NCI-H1930 (cell line): ENCODE measurements around the gene PLCH1.

Experiments
- DNase-seq, 2 experiments: peaks; one replicate each; lab custom pipeline; 2025; lab: John Stamatoyannopoulos, UW

Gene PLCH1, protein sequence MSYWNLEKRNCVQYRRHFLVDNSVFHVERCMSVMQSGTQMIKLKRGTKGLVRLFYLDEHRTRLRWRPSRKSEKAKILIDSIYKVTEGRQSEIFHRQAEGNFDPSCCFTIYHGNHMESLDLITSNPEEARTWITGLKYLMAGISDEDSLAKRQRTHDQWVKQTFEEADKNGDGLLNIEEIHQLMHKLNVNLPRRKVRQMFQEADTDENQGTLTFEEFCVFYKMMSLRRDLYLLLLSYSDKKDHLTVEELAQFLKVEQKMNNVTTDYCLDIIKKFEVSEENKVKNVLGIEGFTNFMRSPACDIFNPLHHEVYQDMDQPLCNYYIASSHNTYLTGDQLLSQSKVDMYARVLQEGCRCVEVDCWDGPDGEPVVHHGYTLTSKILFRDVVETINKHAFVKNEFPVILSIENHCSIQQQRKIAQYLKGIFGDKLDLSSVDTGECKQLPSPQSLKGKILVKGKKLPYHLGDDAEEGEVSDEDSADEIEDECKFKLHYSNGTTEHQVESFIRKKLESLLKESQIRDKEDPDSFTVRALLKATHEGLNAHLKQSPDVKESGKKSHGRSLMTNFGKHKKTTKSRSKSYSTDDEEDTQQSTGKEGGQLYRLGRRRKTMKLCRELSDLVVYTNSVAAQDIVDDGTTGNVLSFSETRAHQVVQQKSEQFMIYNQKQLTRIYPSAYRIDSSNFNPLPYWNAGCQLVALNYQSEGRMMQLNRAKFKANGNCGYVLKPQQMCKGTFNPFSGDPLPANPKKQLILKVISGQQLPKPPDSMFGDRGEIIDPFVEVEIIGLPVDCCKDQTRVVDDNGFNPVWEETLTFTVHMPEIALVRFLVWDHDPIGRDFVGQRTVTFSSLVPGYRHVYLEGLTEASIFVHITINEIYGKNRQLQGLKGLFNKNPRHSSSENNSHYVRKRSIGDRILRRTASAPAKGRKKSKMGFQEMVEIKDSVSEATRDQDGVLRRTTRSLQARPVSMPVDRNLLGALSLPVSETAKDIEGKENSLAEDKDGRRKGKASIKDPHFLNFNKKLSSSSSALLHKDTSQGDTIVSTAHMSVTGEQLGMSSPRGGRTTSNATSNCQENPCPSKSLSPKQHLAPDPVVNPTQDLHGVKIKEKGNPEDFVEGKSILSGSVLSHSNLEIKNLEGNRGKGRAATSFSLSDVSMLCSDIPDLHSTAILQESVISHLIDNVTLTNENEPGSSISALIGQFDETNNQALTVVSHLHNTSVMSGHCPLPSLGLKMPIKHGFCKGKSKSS (N-terminal part only)

DNA sequence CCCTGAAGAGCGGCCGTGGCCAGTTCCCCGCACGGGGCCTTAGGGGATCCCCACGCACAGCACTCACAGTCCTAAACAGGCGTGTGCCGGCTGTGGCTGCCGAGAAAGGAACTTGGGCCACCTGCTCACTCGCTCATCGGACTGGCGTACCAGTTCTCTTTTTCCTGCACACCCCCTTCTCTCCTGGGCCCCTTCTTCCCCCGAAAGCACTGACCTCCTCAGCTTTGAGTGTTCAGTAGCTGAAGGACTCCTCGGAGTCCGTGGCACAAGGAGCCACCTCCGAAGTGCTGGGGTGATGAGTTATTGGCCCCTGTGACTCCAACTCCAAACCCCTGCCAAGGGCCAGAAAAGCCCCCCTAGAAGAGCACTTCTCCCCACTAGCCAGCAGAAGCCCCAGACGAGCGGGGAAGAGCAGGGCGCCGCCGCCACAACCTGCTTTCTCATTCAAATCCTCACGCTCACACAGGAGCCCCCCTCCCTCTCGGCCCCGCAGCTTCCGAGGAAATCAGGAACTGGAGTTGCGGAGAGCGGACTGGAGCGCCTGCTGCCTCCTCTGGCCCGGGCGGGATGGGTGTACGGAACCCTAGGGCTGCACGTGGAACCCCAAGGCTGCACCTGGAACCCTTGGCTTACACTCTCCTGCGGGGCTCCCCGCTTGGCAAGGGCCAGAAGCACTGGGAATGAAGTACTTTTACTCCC lies at the start of gene PLCH1:
Gene PLCH1 (minus strand): TSS at position 446 of the 699 bp plus-strand sequence. CDS start 40,847 bp downstream, outside the sequence.
- DNase-seq: peak; percentile 50 to 74

DNA sequence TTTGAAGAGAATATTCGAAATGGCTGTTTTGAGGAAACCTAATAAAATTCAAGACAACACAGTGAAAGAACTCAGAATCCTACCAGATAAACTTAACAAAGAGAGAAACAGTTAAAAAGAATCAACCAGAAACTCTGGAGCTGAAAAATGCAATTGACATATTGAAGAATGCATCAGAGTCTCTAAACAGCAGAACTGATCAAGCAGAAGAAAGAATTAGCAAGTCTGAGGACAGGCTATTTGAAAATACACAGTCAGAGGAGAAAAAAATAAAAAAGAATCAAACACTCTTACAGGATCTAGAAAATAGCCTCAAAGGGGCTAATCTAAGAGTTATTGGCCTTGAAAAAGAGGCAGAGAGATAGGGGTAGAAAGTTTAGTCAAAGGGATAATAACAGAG lies 47.7 kb upstream of the PLCH1 start:
- no peak for DNase-seq

DNA sequence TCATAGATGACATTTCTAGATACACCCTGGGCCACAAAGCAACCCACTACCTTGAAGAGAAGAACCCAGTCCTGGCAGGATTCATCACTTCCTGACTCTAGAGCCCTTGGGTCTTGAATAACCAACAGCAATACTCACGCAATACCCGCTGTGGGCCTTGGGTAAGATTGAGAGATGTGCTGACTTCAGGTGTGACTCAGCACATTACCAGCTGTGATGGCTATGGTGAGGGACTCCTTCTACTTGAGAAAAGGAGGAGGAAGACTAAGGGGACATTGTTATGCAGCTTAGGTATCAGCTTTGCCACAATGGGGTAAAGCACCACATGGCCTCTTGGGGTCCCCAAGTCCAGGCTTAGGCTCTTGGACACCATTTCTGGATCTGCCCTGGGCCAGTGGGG lies 46.3 kb upstream of the PLCH1 start:
- no peak for DNase-seq

DNA sequence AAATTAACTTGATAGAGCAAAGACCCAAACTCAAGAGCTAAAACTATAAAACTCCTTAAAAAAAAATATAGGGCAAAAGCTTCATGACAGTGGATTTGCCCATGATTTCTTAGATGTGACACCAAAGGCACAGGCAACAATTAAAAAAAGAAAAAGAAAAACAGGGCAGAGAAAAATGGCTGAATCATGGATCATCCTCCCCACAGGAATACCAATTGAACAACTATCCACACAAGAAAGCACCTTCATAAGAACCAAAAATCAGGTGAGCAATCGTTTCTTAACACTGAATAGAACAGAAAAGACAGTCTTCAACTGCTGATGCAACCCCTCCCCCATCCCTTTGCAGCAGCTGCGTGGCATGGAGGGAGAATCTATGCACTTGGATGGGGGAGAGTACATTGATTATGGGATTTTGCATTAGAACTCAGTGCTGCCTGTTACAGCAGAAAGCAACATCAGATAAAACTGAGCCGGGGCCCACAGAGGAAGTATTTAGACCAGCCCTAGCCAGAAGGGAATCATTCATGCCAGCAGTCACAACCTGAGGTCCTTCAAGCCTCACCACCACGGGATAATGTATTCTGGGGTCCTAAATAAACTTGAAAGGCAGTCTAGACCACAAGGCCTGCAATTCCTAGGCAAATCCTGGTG lies 45.5 kb upstream of the PLCH1 start:
- DNase-seq: no peak

DNA sequence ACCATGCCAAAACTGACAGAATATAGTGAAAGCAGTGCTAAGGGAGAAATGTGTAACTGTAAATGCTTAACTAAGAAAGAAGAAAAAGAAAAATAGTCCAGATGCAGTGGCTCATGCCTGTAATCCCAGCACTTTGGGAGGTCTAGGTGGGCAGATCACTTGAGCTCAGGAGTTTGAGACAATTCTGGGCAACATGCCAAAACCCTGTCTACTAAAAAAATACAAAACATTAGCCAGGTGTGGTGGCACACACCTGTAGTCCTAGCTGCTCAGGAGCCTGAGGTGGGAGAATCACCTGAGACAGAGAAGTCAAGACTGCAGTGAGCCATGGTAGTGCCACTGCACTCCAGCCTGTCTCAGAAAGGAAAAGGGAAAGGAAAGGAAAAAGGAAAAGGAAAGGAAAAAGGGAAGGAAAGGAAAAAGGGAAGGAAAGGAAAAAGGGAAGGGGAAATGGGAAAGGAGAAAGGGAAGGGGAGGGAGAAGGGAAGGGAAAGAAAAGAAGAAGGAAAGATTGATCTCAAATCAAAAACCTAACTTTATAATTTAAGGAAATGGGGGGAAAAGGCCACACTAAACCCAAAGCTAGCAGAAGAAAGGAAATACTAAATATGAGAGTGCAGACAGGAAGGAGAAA lies 40.9 kb upstream of the PLCH1 start:
- no peak for DNase-seq

DNA sequence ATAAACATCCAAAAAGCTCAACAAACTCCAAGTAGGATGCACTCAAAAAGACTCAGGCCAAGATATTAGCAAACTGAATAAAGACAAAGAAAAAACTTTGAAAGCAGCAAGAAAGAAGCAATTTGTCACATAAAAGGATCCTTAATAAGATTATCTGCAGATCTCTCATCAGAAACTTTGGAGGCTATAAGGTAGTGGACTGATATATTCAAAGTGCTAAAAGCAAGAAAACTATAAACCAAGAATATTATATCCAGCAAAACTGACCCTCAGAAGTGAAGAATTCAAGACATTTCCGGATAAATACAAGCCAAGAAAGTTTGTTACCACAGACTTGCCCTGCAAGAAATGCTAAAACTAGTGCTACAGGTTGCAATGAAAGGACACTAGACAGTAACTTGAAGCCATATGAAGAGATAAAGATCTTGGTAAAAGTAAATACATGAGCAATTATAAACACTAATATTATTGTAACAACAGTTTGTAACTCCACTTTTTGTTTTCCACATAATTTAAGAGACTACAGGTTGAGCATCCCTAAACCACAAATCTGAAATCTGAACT lies 37.6 kb upstream of the PLCH1 start:
- DNase-seq: no peak

DNA sequence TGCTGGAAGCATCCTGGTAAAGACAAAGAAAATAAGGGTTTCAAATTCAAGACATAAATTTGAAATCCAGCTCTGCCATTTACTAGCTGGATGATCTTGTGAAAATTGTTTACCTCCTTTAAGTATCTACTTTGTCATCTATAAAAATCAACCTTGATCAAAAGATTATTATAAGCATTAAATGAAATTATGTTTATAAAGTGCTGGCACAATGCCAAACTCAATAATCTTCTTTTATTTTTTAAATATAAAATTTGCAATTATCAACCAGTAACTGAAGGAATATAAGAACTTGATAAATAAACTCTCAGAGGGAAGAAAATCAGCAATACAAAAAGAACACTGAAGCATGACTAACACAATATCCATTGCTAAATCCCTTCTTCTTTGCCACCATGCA lies 35.4 kb upstream of the PLCH1 start:
- no peak for DNase-seq

DNA sequence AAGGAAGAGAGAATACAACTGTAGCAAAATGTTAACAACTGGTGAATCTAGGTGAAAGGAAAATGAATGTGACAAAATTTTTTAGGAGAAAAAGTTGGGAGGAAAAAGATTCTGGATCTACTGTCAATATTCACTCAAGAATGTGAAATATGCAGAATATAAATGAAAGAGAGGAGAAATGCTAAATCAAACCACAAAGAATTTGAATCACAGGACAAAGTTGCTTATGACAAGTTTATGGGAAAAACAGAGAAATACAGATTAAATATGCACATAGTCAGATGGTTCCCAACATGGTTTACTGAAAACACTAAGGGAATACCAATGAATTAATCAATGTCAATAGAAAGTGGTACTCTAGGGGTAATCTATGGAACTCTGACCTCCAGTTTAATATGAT lies 33.6 kb upstream of the PLCH1 start:
- DNase-seq: no peak

DNA sequence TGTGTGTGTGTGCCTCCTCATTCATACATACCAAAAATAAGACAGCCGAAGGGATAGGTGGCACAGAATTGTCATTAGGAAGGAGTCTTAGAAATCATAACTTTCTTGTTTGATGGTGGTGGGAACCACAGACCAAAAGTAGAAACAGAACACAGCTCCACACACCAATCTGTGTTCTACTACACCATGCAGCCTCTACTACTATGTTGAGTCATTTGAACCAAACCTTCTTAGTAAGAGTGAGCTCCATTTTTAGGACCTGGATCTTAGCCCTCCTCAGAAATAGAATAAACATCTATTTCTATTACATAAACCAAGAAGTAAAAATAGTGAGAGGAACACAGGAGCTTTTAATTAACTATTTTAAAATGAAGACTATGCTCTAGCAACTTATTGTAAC lies 27.9 kb upstream of the PLCH1 start:
- DNase-seq: no peak

DNA sequence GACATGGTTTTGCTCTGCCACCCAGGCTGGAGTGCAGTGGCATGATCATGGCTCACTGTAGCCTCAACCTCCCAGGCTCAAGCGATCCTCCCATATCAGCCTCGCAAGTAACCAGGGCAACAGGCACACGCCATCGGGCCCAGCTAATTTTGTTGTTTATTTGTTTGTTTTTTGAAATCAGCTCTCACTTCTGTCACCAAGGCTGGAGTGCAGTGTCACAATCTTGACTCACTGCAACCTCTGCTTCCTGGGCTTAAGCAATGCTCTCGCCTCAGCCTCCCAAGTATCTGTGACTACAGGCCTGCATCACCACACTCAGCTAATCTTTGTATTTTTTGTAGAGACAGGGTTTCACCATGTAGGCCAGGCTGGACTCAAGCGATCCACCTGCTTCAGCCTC lies 26.3 kb upstream of the PLCH1 start:
- DNase-seq: no peak

DNA sequence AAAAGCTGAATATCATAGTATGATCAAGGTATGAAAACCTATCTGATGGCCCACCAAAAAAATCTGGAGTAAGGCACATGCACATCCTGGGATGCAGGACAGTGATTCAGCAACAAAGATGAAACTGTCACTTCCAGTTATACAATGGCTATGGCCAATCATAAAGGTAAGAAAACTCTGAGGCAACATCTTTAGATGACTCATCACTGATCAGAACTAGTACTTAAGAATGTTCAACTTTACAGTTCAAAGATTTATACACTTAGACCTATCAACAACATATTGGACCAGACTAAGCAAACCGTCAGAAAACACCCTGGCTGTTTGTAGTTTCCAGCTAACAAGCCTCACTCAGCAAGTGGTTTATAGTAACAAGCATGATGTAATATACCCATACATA lies 21.3 kb upstream of the PLCH1 start:
- no peak for DNase-seq

DNA sequence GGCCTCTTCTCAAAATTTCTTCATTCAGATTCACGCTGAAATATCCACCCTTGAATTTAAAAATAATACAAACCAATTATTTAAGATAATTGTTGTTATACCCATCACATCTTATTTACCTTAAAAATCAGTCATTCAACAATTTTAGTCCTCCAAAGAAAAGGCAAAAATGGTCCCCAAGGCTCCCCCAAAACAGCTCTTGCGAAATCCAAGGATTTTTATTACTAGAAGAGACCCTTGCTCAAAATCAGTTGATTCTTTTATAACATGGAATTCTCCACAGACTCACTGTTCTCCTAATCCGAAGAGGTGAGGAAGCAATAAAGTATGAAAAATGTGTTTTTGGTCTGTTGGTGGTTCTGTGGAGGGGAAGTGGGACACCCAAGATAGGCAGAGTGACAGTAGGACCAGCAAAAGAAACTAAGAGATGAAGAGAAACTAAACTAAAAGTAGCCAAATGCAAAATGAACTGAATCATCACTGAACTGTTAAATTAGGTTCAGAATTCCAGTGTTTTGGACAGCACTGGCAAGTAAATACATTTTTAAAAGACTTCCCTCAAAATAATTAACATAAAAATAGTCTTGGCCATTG lies 19.1 kb upstream of the PLCH1 start:
- no peak for DNase-seq

DNA sequence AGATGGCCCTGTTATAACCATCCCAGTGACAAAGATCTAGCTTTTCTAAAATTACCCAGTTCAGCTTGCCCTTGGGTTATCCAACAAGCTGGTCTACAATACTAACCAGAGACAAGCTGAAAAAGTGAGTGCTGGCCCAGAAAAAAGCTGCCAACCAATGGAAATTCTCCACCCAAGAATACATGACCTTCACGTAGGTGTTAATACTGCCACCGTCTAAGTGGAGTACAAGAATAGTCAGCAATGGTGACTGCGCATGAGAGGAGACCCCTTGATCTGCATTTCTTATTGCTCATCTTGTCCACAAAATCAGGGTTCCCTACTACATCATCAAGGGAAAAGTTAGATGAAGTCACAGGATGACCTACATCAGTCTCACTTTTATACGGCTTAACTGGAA lies 15.8 kb upstream of the PLCH1 start:
- DNase-seq: no peak

DNA sequence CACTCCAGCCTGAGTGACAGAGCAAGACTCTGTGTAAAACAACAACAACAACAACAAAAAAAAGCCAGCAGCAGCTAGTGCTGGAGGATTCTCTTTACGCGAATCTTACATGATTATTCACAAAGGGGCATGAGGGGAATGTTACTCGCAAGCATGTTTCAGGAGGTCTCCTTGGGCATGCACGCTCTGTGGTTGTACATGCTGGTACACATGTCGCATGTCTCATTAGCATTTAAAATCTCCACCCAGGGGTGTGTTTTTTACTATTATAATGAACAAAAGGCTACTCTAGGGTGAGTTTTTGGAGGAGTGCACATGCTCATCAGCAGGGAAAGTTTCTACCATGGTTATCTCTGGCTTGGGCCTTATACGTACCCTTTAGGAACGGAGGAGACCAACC lies 12.7 kb upstream of the PLCH1 start:
- no peak for DNase-seq

DNA sequence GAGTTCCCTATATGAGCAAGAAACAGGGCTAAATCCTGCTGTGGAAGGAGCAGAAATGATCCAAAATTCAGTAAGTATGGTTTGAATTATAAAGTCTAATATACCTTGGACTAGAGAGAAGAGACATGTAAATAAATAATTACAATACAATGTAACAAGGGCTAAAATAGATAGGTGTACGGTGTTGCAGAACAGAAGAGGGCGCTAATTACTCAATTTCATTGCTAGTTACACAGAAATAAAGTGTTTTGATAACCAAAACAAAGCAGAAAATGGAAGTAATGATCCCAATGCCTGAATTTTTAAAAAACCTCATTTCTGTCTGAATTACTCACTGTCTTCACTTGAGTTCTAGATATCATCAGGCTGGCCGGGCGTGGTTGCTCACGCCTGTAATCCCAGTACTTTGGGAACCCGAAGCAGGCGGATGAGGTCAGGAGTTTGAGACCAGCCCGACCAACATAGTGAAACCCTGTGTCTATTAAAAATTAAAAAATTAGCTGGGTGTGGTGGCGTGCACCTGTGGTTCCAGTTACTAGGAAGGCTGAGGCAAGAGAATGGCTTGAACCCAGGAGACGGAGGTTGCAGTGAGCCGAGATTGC lies 8.3 kb upstream of the PLCH1 start:
- no peak for DNase-seq

DNA sequence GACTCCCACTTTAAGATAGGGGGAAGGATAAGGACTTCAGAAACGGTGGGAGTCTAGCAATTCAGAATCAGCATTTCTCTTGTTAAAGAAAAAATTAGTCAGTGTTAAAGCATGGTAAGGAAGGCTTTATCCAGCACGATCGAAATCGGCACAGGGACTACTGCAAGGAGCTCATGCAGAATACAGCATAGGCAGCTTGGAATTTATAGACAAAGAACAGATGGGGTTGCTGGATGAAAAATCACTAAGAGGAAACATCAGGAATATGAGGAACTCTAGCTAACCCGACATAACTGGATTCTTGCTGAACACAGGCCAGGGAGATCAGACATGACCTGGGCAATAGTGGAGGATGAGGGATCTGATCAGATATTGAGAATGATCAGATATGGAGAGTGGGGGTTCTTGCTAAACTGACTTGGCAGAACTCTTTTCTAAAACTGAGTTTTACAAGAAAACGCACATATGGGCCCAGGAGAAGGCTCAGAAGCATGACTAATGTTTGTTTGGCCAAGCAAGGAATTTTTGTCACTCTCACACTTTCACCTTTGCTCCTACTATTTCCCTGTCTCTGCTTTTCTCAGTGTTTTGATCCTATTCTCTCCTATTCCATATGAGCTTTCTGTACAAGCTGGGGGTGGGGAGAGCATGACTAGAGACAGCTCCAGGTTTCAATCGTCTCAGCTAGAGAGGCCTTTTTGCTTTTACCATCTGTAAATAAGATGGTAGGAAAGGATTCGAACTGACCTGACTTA lies 3.9 kb upstream of the PLCH1 start:
- DNase-seq: no peak

DNA sequence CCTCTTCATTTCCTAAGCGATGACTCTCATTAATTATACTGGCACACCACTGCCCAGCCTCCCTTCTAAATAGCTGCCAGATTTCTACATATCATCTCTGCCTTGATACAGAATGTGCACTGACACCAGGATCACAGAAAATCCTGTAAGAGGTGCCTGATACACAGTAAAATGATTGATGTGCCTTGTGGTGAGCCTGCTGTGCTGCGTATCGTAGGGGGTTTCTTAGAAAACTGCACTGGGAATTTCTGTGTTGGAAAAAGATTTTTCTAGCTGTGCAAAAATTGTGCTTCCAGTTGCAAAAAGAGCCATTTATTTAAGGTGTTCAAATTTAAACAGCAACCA lies 3.0 kb upstream of the PLCH1 start:
- no peak for DNase-seq

DNA sequence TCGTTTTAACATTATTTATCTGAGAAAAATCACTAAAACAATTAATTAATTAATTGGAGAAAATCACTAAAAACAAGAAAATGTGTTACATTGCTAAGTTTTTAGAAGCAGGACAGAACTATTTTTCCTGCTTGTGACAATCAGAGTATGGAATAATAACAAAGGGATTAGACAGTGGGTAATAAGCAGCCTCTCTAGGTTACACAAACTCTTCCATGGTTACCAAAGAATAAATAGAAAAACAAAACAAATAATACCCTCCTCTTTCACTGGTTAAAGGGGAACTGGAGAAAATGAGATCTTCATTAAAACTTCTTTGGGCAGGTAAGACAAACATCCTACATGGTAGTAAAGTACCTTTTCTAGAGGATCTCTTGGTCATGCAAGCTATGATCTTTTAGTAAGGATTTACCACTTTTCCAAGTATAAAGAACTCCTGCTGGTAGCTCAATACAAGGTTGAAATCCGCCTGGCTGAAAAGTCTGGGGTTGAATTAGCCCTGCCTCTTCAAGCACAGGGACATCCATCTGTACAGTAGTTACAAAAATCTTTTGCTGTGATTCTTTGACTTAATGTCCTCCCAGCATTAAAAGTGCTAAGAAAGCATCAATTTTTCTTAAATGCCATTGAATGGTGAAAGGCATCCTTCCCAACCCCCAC lies 2.5 kb upstream of the PLCH1 start:
- no peak for DNase-seq
